K562 (cell line): ENCODE data around the gene ST6GALNAC3. TPM values are rescaled to one million over a fixed set of nuclear protein-coding genes. Genes with fewer than 3 reads are reported as not detected.

Experiments used
- ATAC-seq: fragments of 200-7000 bp; cut with Tn5 transposase; 3 replicates; pipeline ENCODE4 v1.9.1; 2020; ENCODE audit warnings: moderate library complexity
- BruUV-seq: library from RNA; stranded (reverse); fragments of 400-500 nt; replicated peaks from 2 replicates; lab custom pipeline; 2021; lab: Mats Ljungman, UMichigan
- CTCF ChIA-PET: fragments of 300-600 bp; formaldehyde crosslinking; extraction: SDS; loops from one replicate; lab custom pipeline; 2021; ENCODE audit warnings: low intra/inter-chr PET ratio; lab: Yijun Ruan, JAX
- POLR2A ChIA-PET: fragments of 300-600, 350-650 bp; sonication (Branson Sonifier 250); formaldehyde crosslinking; extraction: SDS; loops from one replicate; lab custom pipeline; 2021; ENCODE audit warnings: antibody characterized with exemption, inconsistent platforms; lab: Yijun Ruan, JAX
- DNase-seq, 4 experiments: peaks; one replicate each; pipeline versions ENCODE4 v3.0.0 to v3.0.0-alpha.2; 2011 to 2018; ENCODE audit warnings: low spot score in 3 of 4, mixed read lengths in 3 of 4; ENCODE audit errors: extremely low read depth in 1 of 4
- FAIRE-seq: peaks from 2 replicates; lab custom pipeline; 2011; peaks lifted over from hg19 to GRCh38; lab: Jason Lieb, UNC
- H2AFZ ChIP-seq: 2 replicates; pipeline ENCODE4 v1.6.0; 2011; ENCODE audit warnings: low read depth, low read length, control low read depth, inconsistent platforms
- H3K27ac ChIP-seq: fragments of 200-600 bp; 3 replicates; pipeline ENCODE4 v1.8.0; 2011; ENCODE audit warnings: low read depth, mild to moderate bottlenecking, control low read depth, inconsistent platforms, low read length, moderate library complexity, mixed read lengths; ENCODE audit errors: extremely low read depth
- H3K27me3 ChIP-seq, 2 experiments: fragments of 300-600 bp in 1 of 2; 2 replicates in 1 of 2; 3 replicates in 1 of 2; pipeline versions ENCODE4 v1.6.0 to v1.8.0; 2011; ENCODE audit warnings: inconsistent platforms in 2 of 2, low read length in 2 of 2, mild to moderate bottlenecking in 1 of 2, mixed read lengths in 1 of 2, moderate library complexity in 1 of 2; ENCODE audit not compliant: control insufficient read depth in 2 of 2, insufficient read depth in 2 of 2
- H3K36me3 ChIP-seq: fragments of 300-600 bp; 3 replicates; pipeline ENCODE4 v1.8.0; 2011; ENCODE audit warnings: mild to moderate bottlenecking, low read length, inconsistent platforms; ENCODE audit not compliant: control insufficient read depth, insufficient read depth
- H3K4me1 ChIP-seq, 2 experiments: fragments of 200-600 bp in 1 of 2; replicated peaks in 1 of 2; 2 replicates in 1 of 2; 3 replicates in 1 of 2; pipeline versions ENCODE4 v1.5.1 to v1.8.0; 2011; ENCODE audit warnings: inconsistent platforms in 2 of 2, low read length in 2 of 2, mild to moderate bottlenecking in 1 of 2, mixed read lengths in 1 of 2, moderate library complexity in 1 of 2; ENCODE audit not compliant: control insufficient read depth in 2 of 2, insufficient read depth in 2 of 2
- H3K4me2 ChIP-seq: 2 replicates; pipeline ENCODE4 v1.6.1; 2011; ENCODE audit warnings: low read length, control low read depth, inconsistent platforms, mixed read lengths; ENCODE audit not compliant: insufficient read depth
- H3K4me3 ChIP-seq: fragments of 200-600 bp; sonication (generic), shearing (Covaris generic); 2 replicates; pipeline ENCODE4 v1.5.1; 2016; ENCODE audit warnings: control low read depth, inconsistent platforms
- H3K79me2 ChIP-seq: fragments of 200-600 bp; 3 replicates; pipeline ENCODE4 v1.8.0; 2011; ENCODE audit warnings: low read length, inconsistent platforms; ENCODE audit not compliant: control insufficient read depth, insufficient read depth
- H3K9ac ChIP-seq, 2 experiments: 2 replicates each; pipeline versions ENCODE4 v1.6.0 to v1.6.1; 2011; ENCODE audit warnings: low read depth in 2 of 2, low read length in 2 of 2, control low read depth in 1 of 2, inconsistent platforms in 1 of 2, mild to moderate bottlenecking in 1 of 2, mixed read lengths in 1 of 2; ENCODE audit not compliant: insufficient read depth in 1 of 2
- H3K9me1 ChIP-seq: one replicate; pipeline ENCODE4 v1.6.0; 2011; ENCODE audit warnings: inconsistent platforms, mild to moderate bottlenecking, low read length, moderate library complexity; ENCODE audit not compliant: control insufficient read depth, insufficient read depth
- H3K9me3 ChIP-seq: replicated peaks from 2 replicates; pipeline ENCODE4 v1.5.1; 2011; ENCODE audit warnings: low read depth, low read length, inconsistent platforms; ENCODE audit not compliant: control insufficient read depth, insufficient read depth
- H4K20me1 ChIP-seq: replicated peaks from 2 replicates; pipeline ENCODE4 v1.6.1; 2011; ENCODE audit warnings: low read length, inconsistent platforms, mixed read lengths; ENCODE audit not compliant: control insufficient read depth, insufficient read depth
- BRD9 ChIP-seq: fragments of 450-650 bp; IDR thresholded peaks from 2 replicates; pipeline ENCODE4 v1.6.1; 2018; ENCODE audit warnings: low read depth; ENCODE audit not compliant: partially characterized antibody
- KDM1A ChIP-seq, 2 experiments: fragments of 450-650 bp; IDR thresholded peaks; 2 replicates each; pipeline ENCODE4 v1.6.1; 2016; ENCODE audit warnings: mild to moderate bottlenecking in 2 of 2
- MCM5 ChIP-seq: fragments of 450-650 bp; IDR thresholded peaks from 2 replicates; pipeline ENCODE4 v1.6.1; 2016; ENCODE audit warnings: low read depth
- NFIC ChIP-seq: fragments of 450-650 bp; IDR thresholded peaks from 2 replicates; pipeline ENCODE4 v1.6.1; 2017; ENCODE audit warnings: mild to moderate bottlenecking, inconsistent platforms
- NR1H2 ChIP-seq: sonication (generic); formaldehyde crosslinking; IDR thresholded peaks from 2 replicates; pipeline ENCODE4 v1.4.0; 2020; ENCODE audit warnings: mild to moderate bottlenecking, missing genetic modification reagents
- ZHX1 ChIP-seq: fragments of 150-350 bp; conservative IDR thresholded peaks from 2 replicates; pipeline ENCODE4 v1.6.1; 2014; ENCODE audit warnings: low read length
- ZNF274 ChIP-seq: IDR thresholded peaks from 2 replicates; pipeline ENCODE4 v1.6.1; 2011; ENCODE audit warnings: low read depth, mild to moderate bottlenecking, low read length, moderate library complexity, borderline replicate concordance
- ZNF311 ChIP-seq: fragments of 250-450 bp; sonication (Bioruptor Pico); IDR thresholded peaks from 2 replicates; pipeline ENCODE4 v1.4.0; 2020; ENCODE audit warnings: mild to moderate bottlenecking, moderate library complexity
- WGBS: fragments of 100-300 bp; shearing (Covaris generic); methylation state at CpG from one replicate; pipeline ENCODE4 v1.1.6; 2016; ENCODE audit warnings: low coverage, mixed read lengths; ENCODE audit not compliant: insufficient coverage; ENCODE audit errors: missing lambda C conversion rate; 5-methylcytosine and 5-hydroxymethylcytosine counted together
- in situ Hi-C: fragments of 300-500 bp; cut with MboI; formaldehyde crosslinking; loops from 4 replicates; pipeline ENCODE4 v1.15.0; 2018; ENCODE audit warnings: inconsistent platforms, mixed read lengths
- intact Hi-C: fragments of 100-400 bp; cut with micrococcal nuclease; formaldehyde crosslinking; loops from 2 replicates; pipeline ENCODE4 v1.14.2; 2022
- polyA plus RNA-seq, 8 experiments: library from polyadenylated mRNA; depleted of rRNA in 4 of 8; stranded (reverse) in 5 of 8; unstranded in 3 of 8; fragments of >200 nt; fragmentation: Nextera tagmentation in 2 of 8; fragmentation: Illumina TruSeq in 1 of 8; extraction: Ambion mirVana in 2 of 8; extraction: Trizol in 1 of 8; gene quantifications; 2 replicates each; pipeline versions ENCODE4 v1.2.1 to v1.2.3, GENCODE V29; 2011 to 2014; ENCODE audit warnings: inconsistent platforms in 1 of 8, missing spikeins in 1 of 8
- total RNA-seq, 7 experiments: library from RNA; depleted of rRNA in 6 of 7; stranded (reverse); fragments of >200 nt in 6 of 7; fragmentation: Illumina TruSeq in 2 of 7; extraction: Trizol in 2 of 7; gene quantifications; 2 replicates each; pipeline versions ENCODE4 v1.2.1 to v1.2.3, GENCODE V29; 2011 to 2021; ENCODE audit warnings: low replicate concordance in 1 of 7
- TF ChIP-seq, protein P1 (sequence below): fragments of 450-650 bp; conservative IDR thresholded peaks from 2 replicates; pipeline ENCODE4 v1.6.1; 2016; ENCODE audit warnings: missing genetic modification characterization, low read depth, mild to moderate bottlenecking, control low read depth, missing compliant biosample characterization

ST6GALNAC3 gene
- total and polyA plus RNA-seq, 9 of the 15 experiments (the other 6 are each of a cell fraction or from before 2014, with no cell fraction given): 0.04 to 0.29 (median 0.18) TPM; not detected in 6

- no peaks in the 10 kb centered on the region for H4K20me1 ChIP-seq
- 0% methylated on average over 6 of the region's 6 CpGs for WGBS
- H3K9ac ChIP-seq: no peak overlapping the region
Measured at GRCh38 chr1:76129731-76130130, 55.2 kb downstream of the ST6GALNAC3 start.

DNA sequence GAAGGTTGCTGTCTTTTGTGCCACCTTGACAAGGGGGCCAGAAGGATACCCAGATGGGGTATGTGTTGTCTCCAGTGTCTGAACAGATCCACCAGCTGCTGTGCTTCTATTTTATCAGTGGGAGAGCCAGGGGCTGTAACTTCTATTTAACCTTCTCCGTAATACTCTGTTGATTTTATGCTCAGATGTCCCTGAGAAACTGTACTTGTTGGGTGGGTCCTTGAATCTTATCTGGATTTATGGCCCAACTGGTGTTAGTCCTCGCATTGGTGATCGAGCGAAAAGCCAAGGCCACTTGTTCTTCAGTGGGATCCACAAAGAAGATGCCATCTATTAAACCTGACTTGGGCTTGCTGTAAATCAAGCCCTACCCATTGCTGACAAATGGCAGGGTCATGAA, 56.4 kb downstream of the ST6GALNAC3 start:
- ChIA-PET POLR2A (no interaction called here), CTCF (no interaction called here)
- no peak for FAIRE-seq
- no peaks in the 10 kb centered on the region for H3K27me3 ChIP-seq
- H3K27ac ChIP-seq: no peak overlapping the region
- no peaks in the 10 kb centered on the region for H3K9me3 ChIP-seq
- no peak overlapping the region for H3K4me3 ChIP-seq
- no peak for DNase-seq
- H3K79me2 ChIP-seq: no peaks in the 10 kb centered on the region
- H4K20me1 ChIP-seq: no peaks in the 10 kb centered on the region
- no peak for ATAC-seq
- H3K4me1 ChIP-seq: no peaks in the 10 kb centered on the region
- H3K4me2 ChIP-seq: no peak overlapping the region
- no peaks in the 10 kb centered on the region for H3K9me1 ChIP-seq
- in situ Hi-C loops (no loop called here), intact Hi-C loops (no loop called here)
- 0% methylated on average over 4 of the region's 4 CpGs for WGBS
- H2AFZ ChIP-seq: no peak overlapping the region
- H3K36me3 ChIP-seq: no peaks in the 10 kb centered on the region
- no TSS peak for BruUV-seq
- H3K9ac ChIP-seq: no peak overlapping the region
- TF ChIP-seq ZNF311 (no peak), ZNF274 (no peak), KDM1A (IDR thresholded peaks at IDR 0.05) (no peak), MCM5 (no peak), ZHX1 (no peak), BRD9 (no peak), NFIC (no peak)
- TF ChIP-seq, protein P1, sequence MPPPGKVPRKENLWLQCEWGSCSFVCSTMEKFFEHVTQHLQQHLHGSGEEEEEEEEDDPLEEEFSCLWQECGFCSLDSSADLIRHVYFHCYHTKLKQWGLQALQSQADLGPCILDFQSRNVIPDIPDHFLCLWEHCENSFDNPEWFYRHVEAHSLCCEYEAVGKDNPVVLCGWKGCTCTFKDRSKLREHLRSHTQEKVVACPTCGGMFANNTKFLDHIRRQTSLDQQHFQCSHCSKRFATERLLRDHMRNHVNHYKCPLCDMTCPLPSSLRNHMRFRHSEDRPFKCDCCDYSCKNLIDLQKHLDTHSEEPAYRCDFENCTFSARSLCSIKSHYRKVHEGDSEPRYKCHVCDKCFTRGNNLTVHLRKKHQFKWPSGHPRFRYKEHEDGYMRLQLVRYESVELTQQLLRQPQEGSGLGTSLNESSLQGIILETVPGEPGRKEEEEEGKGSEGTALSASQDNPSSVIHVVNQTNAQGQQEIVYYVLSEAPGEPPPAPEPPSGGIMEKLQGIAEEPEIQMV (tag): no peak

More at GRCh38 chr1:76129731-76130130, 55.2 kb downstream of the ST6GALNAC3 start:
- Histone ChIP-seq H3K36me3 (no peaks in the 10 kb centered on the region), H3K79me2 (no peaks in the 10 kb centered on the region), H3K9me3 (no peaks in the 10 kb centered on the region), H3K27me3 (no peaks in the 10 kb centered on the region), H3K27ac (no peak overlapping the region)
- DNase-seq (no peak), FAIRE-seq (no peak)
- in situ Hi-C loops: no loop called here
- CTCF ChIA-PET: no interaction called here
- TF ChIP-seq NR1H2 (CRISPR knock-in tag): no peak
- TF ChIP-seq, all 486 proteins: peak for 0
- Histone ChIP-seq H3K4me3 (no peak overlapping the region), H3K4me1 (no peaks in the 10 kb centered on the region), H3K9me1 (no peaks in the 10 kb centered on the region), H3K4me2 (no peak overlapping the region), H2AFZ (no peak overlapping the region)
- no peak for ATAC-seq
- POLR2A ChIA-PET: no interaction called here
- BruUV-seq: no TSS peak
- intact Hi-C loops: no loop called here
